Hepatocyte (in vitro differentiated cells): ENCODE data around the gene NOP58. TPM values are rescaled to one million over a fixed set of nuclear protein-coding genes. Genes with fewer than 3 reads are reported as not detected.

Experiments used
- DNase-seq: peaks from one replicate; pipeline ENCODE4 v3.0.0-alpha.2; 2016; ENCODE audit warnings: low spot score
- H2AFZ ChIP-seq: fragments of 200-600 bp; sonication (generic); 2 replicates; pipeline ENCODE4 v1.6.0; 2016; ENCODE audit warnings: antibody characterized with exemption, mild to moderate bottlenecking
- H3K27ac ChIP-seq: fragments of 200-600 bp; sonication (generic); 2 replicates; pipeline ENCODE4 v1.5.1; 2016; ENCODE audit warnings: mild to moderate bottlenecking
- H3K27me3 ChIP-seq: fragments of 200-600 bp; sonication (generic); 2 replicates; pipeline ENCODE4 v1.6.1; 2016
- H3K36me3 ChIP-seq: fragments of 200-600 bp; sonication (generic); replicated peaks from 2 replicates; pipeline ENCODE4 v1.5.1; 2016; ENCODE audit warnings: low read depth; ENCODE audit not compliant: insufficient read depth
- H3K4me1 ChIP-seq: fragments of 200-600 bp; sonication (generic); 2 replicates; pipeline ENCODE4 v1.5.1; 2016; ENCODE audit warnings: mild to moderate bottlenecking, moderate library complexity; ENCODE audit not compliant: insufficient read depth
- H3K4me2 ChIP-seq: fragments of 200-600 bp; sonication (generic); 2 replicates; pipeline ENCODE4 v1.6.0; 2016
- H3K4me3 ChIP-seq: fragments of 200-600 bp; sonication (generic); 2 replicates; pipeline ENCODE4 v1.5.1; 2016; ENCODE audit warnings: mild to moderate bottlenecking
- H3K79me2 ChIP-seq: fragments of 200-600 bp; sonication (generic); 2 replicates; pipeline ENCODE4 v1.6.0; 2017; ENCODE audit warnings: mild to moderate bottlenecking
- H3K9me2 ChIP-seq: fragments of 200-600 bp; sonication (generic); replicated peaks from 2 replicates; pipeline ENCODE4 v1.6.0; 2017; ENCODE audit warnings: mild to moderate bottlenecking; ENCODE audit not compliant: insufficient read depth
- H3K9me3 ChIP-seq: fragments of 200-600 bp; sonication (generic); 2 replicates; pipeline ENCODE4 v1.5.1; 2016; ENCODE audit warnings: low read depth, mild to moderate bottlenecking
- H4K20me1 ChIP-seq: fragments of 200-600 bp; sonication (generic); 2 replicates; pipeline ENCODE4 v1.6.0; 2016; ENCODE audit warnings: mild to moderate bottlenecking; ENCODE audit not compliant: insufficient read depth, poor library complexity, severe bottlenecking
- EZH2 ChIP-seq: fragments of 200-600 bp; sonication (generic); IDR thresholded peaks from 2 replicates; pipeline ENCODE4 v1.6.1; 2016; ENCODE audit warnings: antibody characterized with exemption, mild to moderate bottlenecking, borderline replicate concordance
- EZH2phosphoT487 ChIP-seq: fragments of 200-600 bp; sonication (generic); IDR thresholded peaks from one replicate; pipeline ENCODE4 v1.6.1; 2018; ENCODE audit warnings: antibody characterized with exemption, mild to moderate bottlenecking, low read depth, moderate library complexity; ENCODE audit not compliant: unreplicated experiment, severe bottlenecking
- WGBS: methylation state at CpG from one replicate; pipeline ENCODE4 v1.1.6; 2016; ENCODE audit warnings: low lambda C conversion rate; ENCODE audit errors: missing lambda C conversion rate; 5-methylcytosine and 5-hydroxymethylcytosine counted together
- polyA plus RNA-seq: library from polyadenylated mRNA; unstranded; fragments of >200 nt; fragmentation: Nextera tagmentation; extraction: Ambion mirVana; gene quantifications from 2 replicates; pipeline ENCODE4 v1.2.1, GENCODE V29; 2016
- total RNA-seq: library from RNA; depleted of rRNA; stranded (reverse); fragments of >200 nt; gene quantifications from 2 replicates; pipeline ENCODE4 v1.2.3, GENCODE V29; 2014
- TF ChIP-seq, protein P1 (sequence below): fragments of 200-600 bp; sonication (generic); IDR thresholded peaks from 2 replicates; pipeline ENCODE4 v1.5.1; 2016; ENCODE audit warnings: antibody characterized with exemption, mild to moderate bottlenecking; ENCODE audit not compliant: poor library complexity

NOP58 gene
- total and polyA plus RNA-seq, 2 experiments from 2014 or later = 57.0 to 57.3 TPM

DNA sequence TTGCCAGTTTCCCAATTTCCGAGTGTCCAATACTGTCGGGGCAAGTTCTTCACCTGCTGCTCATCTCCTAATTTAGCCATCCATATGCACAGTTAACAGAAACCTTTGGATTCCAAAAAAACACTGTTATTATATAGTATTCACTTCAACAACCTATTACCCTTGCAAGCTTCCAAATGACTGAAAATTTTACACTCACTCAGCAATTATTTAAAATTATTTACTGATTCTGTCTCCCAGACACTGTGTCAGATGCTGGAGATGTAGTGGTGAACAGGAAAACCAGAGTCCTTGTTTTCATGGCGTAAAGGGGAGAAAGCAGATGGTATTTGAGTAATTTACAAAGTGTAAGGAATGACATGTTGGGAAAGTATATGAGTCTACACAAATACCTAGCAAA is 56.9 kb downstream of the NOP58 start:
- Histone ChIP-seq H3K9me2 (no peaks in the 10 kb centered on the region), H3K4me3 (no peak overlapping the region), H3K36me3 (no peaks in the 10 kb centered on the region), H2AFZ (no peak overlapping the region), H4K20me1 (no peaks in the 10 kb centered on the region), H3K27me3 (no peaks in the 10 kb centered on the region), H3K4me1 (no peaks in the 10 kb centered on the region), H3K9me3 (no peaks in the 10 kb centered on the region), H3K27ac (no peak overlapping the region), H3K4me2 (no peak overlapping the region), H3K79me2 (no peaks in the 10 kb centered on the region)
- no peak for DNase-seq
- no peak for TF ChIP-seq EZH2phosphoT487
- TF ChIP-seq, protein P1, sequence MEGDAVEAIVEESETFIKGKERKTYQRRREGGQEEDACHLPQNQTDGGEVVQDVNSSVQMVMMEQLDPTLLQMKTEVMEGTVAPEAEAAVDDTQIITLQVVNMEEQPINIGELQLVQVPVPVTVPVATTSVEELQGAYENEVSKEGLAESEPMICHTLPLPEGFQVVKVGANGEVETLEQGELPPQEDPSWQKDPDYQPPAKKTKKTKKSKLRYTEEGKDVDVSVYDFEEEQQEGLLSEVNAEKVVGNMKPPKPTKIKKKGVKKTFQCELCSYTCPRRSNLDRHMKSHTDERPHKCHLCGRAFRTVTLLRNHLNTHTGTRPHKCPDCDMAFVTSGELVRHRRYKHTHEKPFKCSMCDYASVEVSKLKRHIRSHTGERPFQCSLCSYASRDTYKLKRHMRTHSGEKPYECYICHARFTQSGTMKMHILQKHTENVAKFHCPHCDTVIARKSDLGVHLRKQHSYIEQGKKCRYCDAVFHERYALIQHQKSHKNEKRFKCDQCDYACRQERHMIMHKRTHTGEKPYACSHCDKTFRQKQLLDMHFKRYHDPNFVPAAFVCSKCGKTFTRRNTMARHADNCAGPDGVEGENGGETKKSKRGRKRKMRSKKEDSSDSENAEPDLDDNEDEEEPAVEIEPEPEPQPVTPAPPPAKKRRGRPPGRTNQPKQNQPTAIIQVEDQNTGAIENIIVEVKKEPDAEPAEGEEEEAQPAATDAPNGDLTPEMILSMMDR = no peak
- TF ChIP-seq EZH2 = no peak
- WGBS = 97% methylated on average over 3 of the region's 3 CpGs

DNA sequence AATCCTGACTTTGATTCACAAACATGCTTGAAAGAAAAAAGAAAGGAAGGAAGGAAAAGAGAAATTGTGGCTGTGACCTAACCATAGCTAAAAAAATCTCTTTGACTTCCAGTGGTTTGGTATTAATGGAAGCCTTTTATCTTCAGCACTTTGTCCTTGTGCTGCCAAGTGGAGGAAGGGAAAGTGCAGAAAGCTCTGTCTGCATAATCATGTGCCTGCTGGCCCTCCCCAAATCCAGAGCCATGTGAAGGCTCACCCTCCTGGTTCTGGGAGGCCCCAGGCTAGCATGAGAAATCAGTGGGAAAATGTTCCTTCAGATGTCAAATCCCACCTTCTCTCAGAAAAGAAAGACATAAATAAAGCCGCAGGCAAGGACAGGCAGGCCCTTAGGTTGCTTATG is 62.3 kb downstream of the NOP58 start:
- Histone ChIP-seq H3K27me3 (no peaks in the 10 kb centered on the region), H3K4me2 (no peak overlapping the region), H3K9me3 (no peaks in the 10 kb centered on the region), H3K4me1 (no peaks in the 10 kb centered on the region), H3K4me3 (no peak overlapping the region), H2AFZ (no peak overlapping the region), H4K20me1 (no peaks in the 10 kb centered on the region), H3K27ac (no peak overlapping the region), H3K79me2 (no peaks in the 10 kb centered on the region), H3K36me3 (no peaks in the 10 kb centered on the region), H3K9me2 (no peaks in the 10 kb centered on the region)
- WGBS = 92% methylated on average over 1 of the region's 1 CpG
- TF ChIP-seq EZH2 (no peak), EZH2phosphoT487 (no peak)
- TF ChIP-seq, protein P1 = no peak
- no peak for DNase-seq

DNA sequence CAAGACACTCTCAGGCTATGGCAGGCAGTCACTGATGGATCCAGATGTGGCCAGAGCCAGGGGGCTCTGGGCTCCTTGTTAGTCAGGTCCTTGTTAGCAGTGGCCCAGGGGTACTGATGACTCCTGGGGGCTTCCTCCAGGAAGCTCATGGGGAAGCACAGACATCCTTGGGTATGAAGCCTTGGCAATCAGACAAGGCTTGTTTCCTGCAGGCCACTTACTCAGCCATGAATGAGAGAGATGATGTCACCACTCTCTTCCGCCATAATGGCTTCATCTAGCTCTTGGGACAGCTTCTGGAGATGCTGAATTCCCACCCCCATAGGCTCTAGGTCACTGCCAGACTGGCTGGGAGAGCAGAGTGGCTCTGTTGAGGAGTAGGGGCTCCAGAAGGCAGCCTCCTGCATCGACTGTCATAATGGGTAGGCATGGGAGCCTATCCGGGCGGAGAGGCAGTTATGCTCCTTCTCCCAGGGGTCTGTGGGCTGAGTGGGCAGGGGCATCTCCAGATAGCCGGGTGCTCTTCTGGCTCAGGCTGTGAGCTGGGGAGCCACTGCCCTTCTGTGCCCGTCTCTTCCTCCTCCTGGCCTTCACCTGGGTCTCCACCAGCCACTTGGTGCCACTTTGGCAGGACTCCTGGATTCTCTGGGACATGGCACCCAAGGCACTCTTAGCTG is 70.4 kb downstream of the NOP58 start:
- H3K4me3 ChIP-seq = no peak overlapping the region
- H2AFZ ChIP-seq = no peak overlapping the region
- WGBS = 98% methylated on average over 6 of the region's 6 CpGs
- H3K27ac ChIP-seq = no peak overlapping the region
- H3K4me2 ChIP-seq = no peak overlapping the region
- no peaks in the 10 kb centered on the region for H3K36me3 ChIP-seq
- no peaks in the 10 kb centered on the region for H3K4me1 ChIP-seq
- H3K9me2 ChIP-seq = no peaks in the 10 kb centered on the region
- H3K79me2 ChIP-seq = no peaks in the 10 kb centered on the region
- H3K27me3 ChIP-seq = no peaks in the 10 kb centered on the region
- TF ChIP-seq, protein P1 = no peak
- TF ChIP-seq EZH2phosphoT487 = no peak
- no peak for TF ChIP-seq EZH2
- no peaks in the 10 kb centered on the region for H3K9me3 ChIP-seq
- no peaks in the 10 kb centered on the region for H4K20me1 ChIP-seq
- DNase-seq = no peak

DNA sequence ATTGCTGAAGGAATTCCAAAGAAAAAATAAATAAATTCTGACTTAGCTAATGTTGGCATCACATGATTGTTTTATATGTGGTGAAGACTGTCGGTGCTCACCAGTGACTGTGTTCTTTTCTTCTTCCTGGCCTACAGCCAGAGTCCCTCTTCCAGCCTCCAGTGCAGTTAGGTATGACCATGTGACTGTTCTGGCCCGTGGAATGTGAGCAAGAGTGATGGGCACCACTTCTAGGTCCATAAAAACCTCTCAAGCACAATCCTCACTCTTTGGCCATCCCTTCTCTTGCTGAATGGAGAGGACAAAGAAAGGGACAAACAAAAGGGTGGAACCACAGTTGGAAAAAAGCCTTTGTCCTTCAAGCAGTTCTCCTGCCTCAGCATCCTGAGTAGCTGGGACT is 71.6 kb downstream of the NOP58 start:
- no peak overlapping the region for H3K4me3 ChIP-seq
- TF ChIP-seq EZH2phosphoT487 (no peak), EZH2 (no peak)
- TF ChIP-seq, protein P1 = no peak
- H4K20me1 ChIP-seq = no peaks in the 10 kb centered on the region
- no peaks in the 10 kb centered on the region for H3K4me1 ChIP-seq
- H3K4me2 ChIP-seq = no peak overlapping the region
- no peaks in the 10 kb centered on the region for H3K27me3 ChIP-seq
- H3K9me3 ChIP-seq = no peaks in the 10 kb centered on the region
- H3K9me2 ChIP-seq = no peaks in the 10 kb centered on the region
- H3K36me3 ChIP-seq = no peaks in the 10 kb centered on the region
- no peak for DNase-seq
- no peak overlapping the region for H2AFZ ChIP-seq
- H3K79me2 ChIP-seq = no peaks in the 10 kb centered on the region
- WGBS = 74% methylated on average over 2 of the region's 2 CpGs
- no peak overlapping the region for H3K27ac ChIP-seq
